Neural progenitor cell (in vitro differentiated cells): ENCODE results near the gene MYO10. TPM values are rescaled to one million over a fixed set of nuclear protein-coding genes. Genes with fewer than 3 reads are reported as not detected.

Experiments used
- DNase-seq: peaks from one replicate; pipeline ENCODE4 v3.0.0-alpha.2; 2016; ENCODE audit warnings: low spot score
- H2AFZ ChIP-seq: fragments of 200-600 bp; sonication (generic); replicated peaks from 2 replicates; pipeline ENCODE4 v1.6.1; 2016; ENCODE audit warnings: antibody characterized with exemption
- H3F3A ChIP-seq: fragments of 200-600 bp; sonication (generic); 2 replicates; pipeline ENCODE4 v1.6.1; 2016; ENCODE audit warnings: antibody characterized with exemption, low read depth
- H3K27ac ChIP-seq: fragments of 200-600 bp; sonication (generic); 2 replicates; pipeline ENCODE4 v1.5.1; 2016; ENCODE audit warnings: mild to moderate bottlenecking
- H3K27me3 ChIP-seq: fragments of 200-600 bp; sonication (generic); 2 replicates; pipeline ENCODE4 v1.6.1; 2016; ENCODE audit warnings: mild to moderate bottlenecking, moderate library complexity
- H3K36me3 ChIP-seq: fragments of 200-600 bp; sonication (generic); 2 replicates; pipeline ENCODE4 v1.5.1; 2016
- H3K4me1 ChIP-seq: fragments of 200-600 bp; sonication (generic); 2 replicates; pipeline ENCODE4 v1.6.1; 2016; ENCODE audit warnings: mixed run types
- H3K4me2 ChIP-seq: fragments of 200-600 bp; sonication (generic); 2 replicates; pipeline ENCODE4 v1.6.1; 2016
- H3K4me3 ChIP-seq: fragments of 200-600 bp; sonication (generic); 2 replicates; pipeline ENCODE4 v1.5.1; 2016
- H3K79me2 ChIP-seq: fragments of 200-600 bp; sonication (generic); 2 replicates; pipeline ENCODE4 v1.6.1; 2016; ENCODE audit warnings: low read depth
- H3K9ac ChIP-seq: fragments of 200-600 bp; sonication (generic); 2 replicates; pipeline ENCODE4 v1.6.1; 2016
- H3K9me3 ChIP-seq: fragments of 200-600 bp; sonication (generic); 2 replicates; pipeline ENCODE4 v1.5.1; 2016; ENCODE audit warnings: low read depth
- H4K20me1 ChIP-seq: fragments of 200-600 bp; sonication (generic); 2 replicates; pipeline ENCODE4 v1.6.1; 2016; ENCODE audit warnings: low read depth
- H3K27ac Mint-ChIP-seq: 3 replicates; pipeline ENCODE4 v1.8.0; 2021; ENCODE audit warnings: mixed read lengths
- H3K27me3 Mint-ChIP-seq: 2 replicates; pipeline ENCODE4 v1.8.0; 2022; ENCODE audit warnings: low read depth, mild to moderate bottlenecking, inconsistent platforms, moderate library complexity, mixed read lengths; ENCODE audit not compliant: insufficient read depth
- H3K36me3 Mint-ChIP-seq: 3 replicates; pipeline ENCODE4 v1.8.0; 2021; ENCODE audit warnings: mixed read lengths
- H3K4me1 Mint-ChIP-seq: 3 replicates; pipeline ENCODE4 v1.8.0; 2021; ENCODE audit warnings: mixed read lengths
- H3K4me3 Mint-ChIP-seq: 3 replicates; pipeline ENCODE4 v1.8.0; 2021; ENCODE audit warnings: mild to moderate bottlenecking, moderate library complexity, mixed read lengths
- H3K9me3 Mint-ChIP-seq: 3 replicates; pipeline ENCODE4 v1.8.0; 2020; ENCODE audit warnings: mixed read lengths
- CTCF ChIP-seq: fragments of 200-600 bp; sonication (generic); IDR thresholded peaks from 2 replicates; pipeline ENCODE4 v1.5.1; 2017; ENCODE audit warnings: antibody characterized with exemption, mild to moderate bottlenecking
- EZH2 ChIP-seq: fragments of 200-600 bp; sonication (generic); IDR thresholded peaks from 2 replicates; pipeline ENCODE4 v1.6.1; 2017; ENCODE audit warnings: antibody characterized with exemption, mild to moderate bottlenecking, moderate library complexity
- EZH2phosphoT487 ChIP-seq: fragments of 200-600 bp; sonication (generic); IDR thresholded peaks from 2 replicates; pipeline ENCODE4 v1.6.1; 2017; ENCODE audit warnings: antibody characterized with exemption
- total RNA-seq: library from RNA; depleted of rRNA; stranded (reverse); fragments of >200 nt; gene quantifications from 2 replicates; pipeline ENCODE4 v1.2.3, GENCODE V29; 2015; ENCODE audit warnings: low replicate concordance

MYO10 gene
- total RNA-seq, 1 donor from 2014 or later, result 39.1 TPM

- no peaks in the 10 kb centered on the region for H3K36me3 ChIP-seq
- Mint-ChIP-seq H3K4me3 (no peak overlapping the region), H3K27ac (no peak overlapping the region)
Measured at GRCh38 chr5:16863469-16863946, 72.6 kb downstream of the MYO10 start.

GRCh38 chr5:16862777-16863176 is 73.3 kb downstream of the MYO10 start:
- no peak overlapping the region for H3K4me3 ChIP-seq
- H4K20me1 ChIP-seq, result peaks cover 12% of the 10 kb centered on the region
- H3K4me3 Mint-ChIP-seq, result no peak overlapping the region
- H3K9me3 Mint-ChIP-seq, result peaks cover 9% of the 10 kb centered on the region
- no peaks in the 10 kb centered on the region for H3K27me3 ChIP-seq
- H3K27ac ChIP-seq, result no peak overlapping the region
- peaks cover 5% of the 10 kb centered on the region for H3K27me3 Mint-ChIP-seq
- no peak overlapping the region for H3K9ac ChIP-seq
- H3F3A ChIP-seq, result peaks cover 10% of the 10 kb centered on the region
- no peak overlapping the region for H3K4me2 ChIP-seq
- TF ChIP-seq CTCF, result no peak
- no peak for TF ChIP-seq EZH2phosphoT487
- no peak for TF ChIP-seq EZH2
- no peak for DNase-seq
- no peaks in the 10 kb centered on the region for H3K36me3 ChIP-seq
- peak overlapping the region; percentile 78 for H3K27ac Mint-ChIP-seq
- peaks cover 58% of the 10 kb centered on the region for H3K79me2 ChIP-seq
- H3K4me1 ChIP-seq, result peaks cover 53% of the 10 kb centered on the region
- peaks cover 8% of the 10 kb centered on the region for H3K36me3 Mint-ChIP-seq
- H3K4me1 Mint-ChIP-seq, result peaks cover 61% of the 10 kb centered on the region
- no peaks in the 10 kb centered on the region for H3K9me3 ChIP-seq
- H2AFZ ChIP-seq, result no peak overlapping the region

More at GRCh38 chr5:16863469-16863946, 72.6 kb downstream of the MYO10 start:
- Mint-ChIP-seq H3K36me3 (peaks cover 8% of the 10 kb centered on the region), H3K9me3 (peaks cover 5% of the 10 kb centered on the region), H3K27me3 (peaks cover 5% of the 10 kb centered on the region), H3K4me1 (peaks cover 59% of the 10 kb centered on the region)
- Histone ChIP-seq H3K9me3 (no peaks in the 10 kb centered on the region), H3K27ac (no peak overlapping the region), H3K9ac (no peak overlapping the region), H3K4me2 (no peak overlapping the region), H3K27me3 (no peaks in the 10 kb centered on the region), H4K20me1 (peaks cover 12% of the 10 kb centered on the region), H3F3A (peaks cover 16% of the 10 kb centered on the region), H3K4me3 (no peak overlapping the region), H2AFZ (no peak overlapping the region), H3K4me1 (peaks cover 55% of the 10 kb centered on the region), H3K79me2 (peaks cover 58% of the 10 kb centered on the region)
- no peak for DNase-seq
- TF ChIP-seq CTCF, result no peak
- TF ChIP-seq EZH2phosphoT487, result no peak
- TF ChIP-seq EZH2, result no peak

GRCh38 chr5:16859346-16859745 is 76.7 kb downstream of the MYO10 start:
- Mint-ChIP-seq H3K27ac (no peak overlapping the region), H3K36me3 (peaks cover 5% of the 10 kb centered on the region), H3K4me1 (peaks cover 59% of the 10 kb centered on the region), H3K4me3 (no peak overlapping the region), H3K9me3 (peaks cover 9% of the 10 kb centered on the region), H3K27me3 (peaks cover 3% of the 10 kb centered on the region)
- no peak overlapping the region for H3K4me3 ChIP-seq
- no peaks in the 10 kb centered on the region for H3K36me3 ChIP-seq
- no peak overlapping the region for H2AFZ ChIP-seq
- H3K27ac ChIP-seq, result no peak overlapping the region
- TF ChIP-seq CTCF, result no peak
- TF ChIP-seq EZH2, result no peak
- TF ChIP-seq EZH2phosphoT487, result no peak
- H3K79me2 ChIP-seq, result peaks cover 66% of the 10 kb centered on the region
- no peaks in the 10 kb centered on the region for H3K9me3 ChIP-seq
- H3K4me2 ChIP-seq, result no peak overlapping the region
- peaks cover 14% of the 10 kb centered on the region for H3F3A ChIP-seq
- H3K9ac ChIP-seq, result no peak overlapping the region
- H4K20me1 ChIP-seq, result no peaks in the 10 kb centered on the region
- no peaks in the 10 kb centered on the region for H3K27me3 ChIP-seq
- no peak for DNase-seq
- peaks cover 60% of the 10 kb centered on the region for H3K4me1 ChIP-seq
